ENCODE data around the gene CHIC2.

DNA sequence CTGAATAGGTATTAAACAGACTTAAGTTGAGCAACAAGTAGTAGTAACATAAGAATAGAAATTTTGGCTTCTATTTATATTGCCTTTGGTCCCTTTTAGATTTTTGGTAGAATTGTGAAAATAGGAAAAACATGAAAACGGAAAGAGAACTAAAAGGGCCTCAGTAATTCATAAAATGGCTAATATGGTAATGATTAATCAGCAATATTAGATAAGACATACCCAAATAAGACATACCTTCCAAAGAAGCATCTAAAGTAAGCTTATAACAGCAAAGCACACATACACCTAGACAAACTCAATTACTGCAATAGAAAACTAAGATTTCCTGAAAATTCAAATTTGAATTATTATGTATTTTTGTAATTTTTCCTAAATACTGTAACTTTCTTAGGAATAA, 46.4 kb downstream of the CHIC2 start:
- TF ChIP-seq, protein P1, sequence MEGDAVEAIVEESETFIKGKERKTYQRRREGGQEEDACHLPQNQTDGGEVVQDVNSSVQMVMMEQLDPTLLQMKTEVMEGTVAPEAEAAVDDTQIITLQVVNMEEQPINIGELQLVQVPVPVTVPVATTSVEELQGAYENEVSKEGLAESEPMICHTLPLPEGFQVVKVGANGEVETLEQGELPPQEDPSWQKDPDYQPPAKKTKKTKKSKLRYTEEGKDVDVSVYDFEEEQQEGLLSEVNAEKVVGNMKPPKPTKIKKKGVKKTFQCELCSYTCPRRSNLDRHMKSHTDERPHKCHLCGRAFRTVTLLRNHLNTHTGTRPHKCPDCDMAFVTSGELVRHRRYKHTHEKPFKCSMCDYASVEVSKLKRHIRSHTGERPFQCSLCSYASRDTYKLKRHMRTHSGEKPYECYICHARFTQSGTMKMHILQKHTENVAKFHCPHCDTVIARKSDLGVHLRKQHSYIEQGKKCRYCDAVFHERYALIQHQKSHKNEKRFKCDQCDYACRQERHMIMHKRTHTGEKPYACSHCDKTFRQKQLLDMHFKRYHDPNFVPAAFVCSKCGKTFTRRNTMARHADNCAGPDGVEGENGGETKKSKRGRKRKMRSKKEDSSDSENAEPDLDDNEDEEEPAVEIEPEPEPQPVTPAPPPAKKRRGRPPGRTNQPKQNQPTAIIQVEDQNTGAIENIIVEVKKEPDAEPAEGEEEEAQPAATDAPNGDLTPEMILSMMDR (IDR thresholded peaks at IDR 0.05; ENCODE audit: poor library complexity, severe bottlenecking) = no peak
- TF ChIP-seq TAF1 (IDR thresholded peaks at IDR 0.05; ENCODE audit: low read depth) (no peak), SMC3 (conservative IDR thresholded peaks at IDR 0.05; ENCODE audit: poor library complexity) (no peak)
